ENCODE results near the gene DCAF6. TPM values are rescaled to one million over a fixed set of nuclear protein-coding genes. Genes with fewer than 3 reads are reported as not detected.
A peak's percentile ranks its signal among the peaks of the same experiment; 100 is the strongest.
"Not testable (repeated sequence)": the region's sequence is repeated elsewhere in the genome, so short reads cannot be mapped to it uniquely, and the experiment has no call there.

The DCAF6 gene
- total RNA-seq, 1 donor from 2014 or later = 53.7 TPM

GRCh38 chr1:167924543-167925231 lies 11.8 kb upstream of the DCAF6 start:
- DNase-seq (ENCODE audit: low spot score) = no peak

GRCh38 chr1:167926486-167926997 lies 9.9 kb upstream of the DCAF6 start:
- DNase-seq (ENCODE audit: low spot score) = no peak

GRCh38 chr1:167927046-167927754 lies 9.3 kb upstream of the DCAF6 start:
- no peak for DNase-seq (ENCODE audit: low spot score)

GRCh38 chr1:167928457-167928852 lies 8.0 kb upstream of the DCAF6 start:
- DNase-seq (ENCODE audit: low spot score) = no peak

GRCh38 chr1:167928919-167929318 lies 7.6 kb upstream of the DCAF6 start:
- not testable (repeated sequence) for DNase-seq (ENCODE audit: low spot score)

GRCh38 chr1:167929725-167930124 lies 6.8 kb upstream of the DCAF6 start:
- no peak for DNase-seq (ENCODE audit: low spot score)

- DNase-seq (ENCODE audit: low spot score) = no peak
Observed at GRCh38 chr1:167933788-167934187, 2.7 kb upstream of the DCAF6 start.

- no peak for DNase-seq (ENCODE audit: low spot score)
Observed at GRCh38 chr1:167934426-167935215, 1.9 kb upstream of the DCAF6 start.

GRCh38 chr1:167935216-167936067 lies 1.0 kb upstream of the DCAF6 start:
- no peak for DNase-seq (ENCODE audit: low spot score)

GRCh38 chr1:167936930-167937708 lies 636 bp downstream of the DCAF6 start, which contains the start of gene MPC2:
Gene MPC2, minus strand, starts transcription at chr1:167937072. Its CDS starts 1,231 bp downstream, at chr1:167935841.
- DNase-seq (ENCODE audit: low spot score) = peak; percentile 74

GRCh38 chr1:167937709-167938010 lies 1.2 kb downstream of the DCAF6 start:
- no peak for DNase-seq (ENCODE audit: low spot score)

GRCh38 chr1:167938080-167938636 lies 1.7 kb downstream of the DCAF6 start:
- DNase-seq (ENCODE audit: low spot score) = no peak

GRCh38 chr1:167940264-167940663 lies 3.8 kb downstream of the DCAF6 start:
- DNase-seq (ENCODE audit: low spot score) = no peak

GRCh38 chr1:167943541-167943940 lies 7.1 kb downstream of the DCAF6 start:
- no peak for DNase-seq (ENCODE audit: low spot score)

GRCh38 chr1:167947733-167948132 lies 11.2 kb downstream of the DCAF6 start:
- no peak for DNase-seq (ENCODE audit: low spot score)

- no peak for DNase-seq (ENCODE audit: low spot score)
Observed at GRCh38 chr1:167949785-167950184, 13.3 kb downstream of the DCAF6 start.

GRCh38 chr1:167950569-167950968 lies 14.1 kb downstream of the DCAF6 start:
- no peak for DNase-seq (ENCODE audit: low spot score)

- DNase-seq (ENCODE audit: low spot score) = no peak
Observed at GRCh38 chr1:167955915-167956314, 19.4 kb downstream of the DCAF6 start.

GRCh38 chr1:167957710-167958109 lies 21.2 kb downstream of the DCAF6 start:
- no peak for DNase-seq (ENCODE audit: low spot score)

- no peak for DNase-seq (ENCODE audit: low spot score)
Observed at GRCh38 chr1:167964646-167965045, 28.2 kb downstream of the DCAF6 start.
